ENCODE measurements around the gene GP5.

The GP5 gene

GRCh38 chr3:194348354-194348753 lies 50.7 kb downstream of the GP5 start:
- no peak for DNase-seq (ENCODE audit: low spot score)

GRCh38 chr3:194346621-194347020 lies 52.4 kb downstream of the GP5 start:
- DNase-seq (ENCODE audit: low spot score) = no peak

- no peak for DNase-seq (ENCODE audit: low spot score)
These were observed 53.0 kb downstream of the GP5 start for GRCh38 chr3:194346035-194346434.

Data from LoVo (cell line).